ENCODE measurements around the gene WSB2. TPM values are rescaled to one million over a fixed set of nuclear protein-coding genes. Genes with fewer than 3 reads are reported as not detected.

Gene WSB2
- total and polyA plus RNA-seq, 10 of the 15 experiments (the other 5 are each of a cell fraction or from before 2014, with no cell fraction given), result 18.3 to 82.6 (median 43.7) TPM

GRCh38 chr12:118102070-118102469, 41.1 kb upstream of the WSB2 start (continued):
- no peak for TF ChIP-seq BACH1 (IDR thresholded peaks at IDR 0.05; ENCODE audit: borderline replicate concordance)
- no peak for TF ChIP-seq ZNF592 (IDR thresholded peaks at IDR 0.05)
- no peak for TF ChIP-seq IKZF1 (conservative IDR thresholded peaks at IDR 0.05)
- TF ChIP-seq NFXL1 (IDR thresholded peaks at IDR 0.05; ENCODE audit: borderline replicate concordance), result no peak
- no peak for TF ChIP-seq SMAD5 (IDR thresholded peaks at IDR 0.05; ENCODE audit: low read depth)
- TF ChIP-seq ZBTB40 (IDR thresholded peaks at IDR 0.05; ENCODE audit: borderline replicate concordance), result no peak
- no peak for TF ChIP-seq CBFB (IDR thresholded peaks at IDR 0.05; ENCODE audit: low read depth)
